Stomach (tissue), 4 donors: ENCODE data around the gene ENPP6.
"Not testable (repeated sequence)": the region's sequence is repeated elsewhere in the genome, so short reads cannot be mapped to it uniquely, and the experiment has no call there.

Experiments used
- EP300 ChIP-seq: sonication (generic); formaldehyde crosslinking; IDR thresholded peaks from one replicate; pipeline ENCODE4 v1.6.1; 2017; ENCODE audit warnings: antibody characterized with exemption
- POLR2A ChIP-seq, 4 donors: fragments of 450-650 bp; IDR thresholded peaks; one replicate each; pipeline ENCODE4 v1.6.1; 2016; ENCODE audit warnings: antibody characterized with exemption in 4 of 4, control low read depth in 2 of 4, mild to moderate bottlenecking in 1 of 4, moderate library complexity in 1 of 4
- POLR2AphosphoS5 ChIP-seq, 3 donors: sonication (generic); formaldehyde crosslinking; IDR thresholded peaks; one replicate each; pipeline ENCODE4 v1.6.1; 2016; ENCODE audit warnings: antibody characterized with exemption in 3 of 3
- TF ChIP-seq, protein P1 (sequence below), 7 experiments: fragments of 450-650 bp in 4 of 7; fragments of 200-600 bp in 3 of 7; sonication (generic) in 3 of 7; IDR thresholded peaks; one replicate each; pipeline ENCODE4 v1.5.1; 2016 to 2019; ENCODE audit warnings: antibody characterized with exemption in 7 of 7, control low read depth in 2 of 7, mild to moderate bottlenecking in 1 of 7

- TF ChIP-seq, protein P1, sequence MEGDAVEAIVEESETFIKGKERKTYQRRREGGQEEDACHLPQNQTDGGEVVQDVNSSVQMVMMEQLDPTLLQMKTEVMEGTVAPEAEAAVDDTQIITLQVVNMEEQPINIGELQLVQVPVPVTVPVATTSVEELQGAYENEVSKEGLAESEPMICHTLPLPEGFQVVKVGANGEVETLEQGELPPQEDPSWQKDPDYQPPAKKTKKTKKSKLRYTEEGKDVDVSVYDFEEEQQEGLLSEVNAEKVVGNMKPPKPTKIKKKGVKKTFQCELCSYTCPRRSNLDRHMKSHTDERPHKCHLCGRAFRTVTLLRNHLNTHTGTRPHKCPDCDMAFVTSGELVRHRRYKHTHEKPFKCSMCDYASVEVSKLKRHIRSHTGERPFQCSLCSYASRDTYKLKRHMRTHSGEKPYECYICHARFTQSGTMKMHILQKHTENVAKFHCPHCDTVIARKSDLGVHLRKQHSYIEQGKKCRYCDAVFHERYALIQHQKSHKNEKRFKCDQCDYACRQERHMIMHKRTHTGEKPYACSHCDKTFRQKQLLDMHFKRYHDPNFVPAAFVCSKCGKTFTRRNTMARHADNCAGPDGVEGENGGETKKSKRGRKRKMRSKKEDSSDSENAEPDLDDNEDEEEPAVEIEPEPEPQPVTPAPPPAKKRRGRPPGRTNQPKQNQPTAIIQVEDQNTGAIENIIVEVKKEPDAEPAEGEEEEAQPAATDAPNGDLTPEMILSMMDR (IDR thresholded peaks at IDR 0.05): not testable (repeated sequence)
- TF ChIP-seq POLR2A (IDR thresholded peaks at IDR 0.05); EP300; POLR2AphosphoS5 (IDR thresholded peaks at IDR 0.05): not testable (repeated sequence)
These were observed 9.7 kb downstream of the ENPP6 start for GRCh38 chr4:184207734-184208607.
